NB4 (cell line): ENCODE data around the gene PVR.
"Not testable (repeated sequence)": the region's sequence is repeated elsewhere in the genome, so short reads cannot be mapped to it uniquely, and the experiment has no call there.

Experiments
- DNase-seq: peaks from one replicate; pipeline ENCODE4 v3.0.0; 2010; ENCODE audit warnings: low read depth
- H3K4me3 ChIP-seq: one replicate; pipeline ENCODE4 v1.5.1; 2011; ENCODE audit warnings: mild to moderate bottlenecking, low read depth, low read length, moderate library complexity
- MAX ChIP-seq: IDR thresholded peaks from 2 replicates; pipeline ENCODE4 v1.6.1; 2011; ENCODE audit warnings: low read depth, low read length
- MYC ChIP-seq: IDR thresholded peaks from 2 replicates; pipeline ENCODE4 v1.6.1; 2011; ENCODE audit warnings: low read depth, low read length
- POLR2A ChIP-seq: IDR thresholded peaks from 2 replicates; pipeline ENCODE4 v1.6.1; 2011; ENCODE audit warnings: mild to moderate bottlenecking; ENCODE audit not compliant: insufficient read length; ENCODE audit errors: extremely low read depth
- TF ChIP-seq, protein P1 (sequence below): IDR thresholded peaks from one replicate; pipeline ENCODE4 v1.5.1; 2012; ENCODE audit warnings: low read depth, low read length

Gene PVR

DNA sequence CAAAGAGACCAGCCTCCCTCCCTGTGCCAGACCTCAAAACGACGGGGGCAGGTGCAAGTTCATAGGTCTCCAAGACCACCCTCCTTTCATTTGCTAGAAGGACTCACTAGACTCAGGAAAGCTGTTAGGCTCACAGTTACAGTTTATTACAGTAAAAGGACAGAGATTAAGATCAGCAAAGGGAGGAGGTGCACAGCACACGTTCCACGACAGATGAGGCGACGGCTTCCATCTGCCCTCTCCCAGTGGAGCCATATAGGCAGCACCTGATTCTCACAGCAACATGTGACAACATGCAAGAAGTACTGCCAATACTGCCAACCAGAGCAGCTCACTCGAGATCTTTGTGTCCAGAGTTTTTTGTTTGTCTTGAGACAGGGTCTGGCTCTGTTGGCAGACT is 18.2 kb downstream of the PVR start:
- H3K4me3 ChIP-seq: no peak overlapping the region
- no peak for DNase-seq
- TF ChIP-seq POLR2A: no peak

- H3K4me3 ChIP-seq: no peak overlapping the region
- DNase-seq: no peak
- no peak for TF ChIP-seq MAX
- no peak for TF ChIP-seq POLR2A
- TF ChIP-seq, protein P1, sequence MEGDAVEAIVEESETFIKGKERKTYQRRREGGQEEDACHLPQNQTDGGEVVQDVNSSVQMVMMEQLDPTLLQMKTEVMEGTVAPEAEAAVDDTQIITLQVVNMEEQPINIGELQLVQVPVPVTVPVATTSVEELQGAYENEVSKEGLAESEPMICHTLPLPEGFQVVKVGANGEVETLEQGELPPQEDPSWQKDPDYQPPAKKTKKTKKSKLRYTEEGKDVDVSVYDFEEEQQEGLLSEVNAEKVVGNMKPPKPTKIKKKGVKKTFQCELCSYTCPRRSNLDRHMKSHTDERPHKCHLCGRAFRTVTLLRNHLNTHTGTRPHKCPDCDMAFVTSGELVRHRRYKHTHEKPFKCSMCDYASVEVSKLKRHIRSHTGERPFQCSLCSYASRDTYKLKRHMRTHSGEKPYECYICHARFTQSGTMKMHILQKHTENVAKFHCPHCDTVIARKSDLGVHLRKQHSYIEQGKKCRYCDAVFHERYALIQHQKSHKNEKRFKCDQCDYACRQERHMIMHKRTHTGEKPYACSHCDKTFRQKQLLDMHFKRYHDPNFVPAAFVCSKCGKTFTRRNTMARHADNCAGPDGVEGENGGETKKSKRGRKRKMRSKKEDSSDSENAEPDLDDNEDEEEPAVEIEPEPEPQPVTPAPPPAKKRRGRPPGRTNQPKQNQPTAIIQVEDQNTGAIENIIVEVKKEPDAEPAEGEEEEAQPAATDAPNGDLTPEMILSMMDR: no peak
- no peak for TF ChIP-seq MYC
Measured at GRCh38 chr19:44662691-44663385, 19.1 kb downstream of the PVR start.

- TF ChIP-seq, protein P1: no peak
- TF ChIP-seq MAX (no peak), POLR2A (no peak), MYC (no peak)
- no peak for DNase-seq
- no peak overlapping the region for H3K4me3 ChIP-seq
Measured at GRCh38 chr19:44663996-44664395, 20.3 kb downstream of the PVR start.

DNA sequence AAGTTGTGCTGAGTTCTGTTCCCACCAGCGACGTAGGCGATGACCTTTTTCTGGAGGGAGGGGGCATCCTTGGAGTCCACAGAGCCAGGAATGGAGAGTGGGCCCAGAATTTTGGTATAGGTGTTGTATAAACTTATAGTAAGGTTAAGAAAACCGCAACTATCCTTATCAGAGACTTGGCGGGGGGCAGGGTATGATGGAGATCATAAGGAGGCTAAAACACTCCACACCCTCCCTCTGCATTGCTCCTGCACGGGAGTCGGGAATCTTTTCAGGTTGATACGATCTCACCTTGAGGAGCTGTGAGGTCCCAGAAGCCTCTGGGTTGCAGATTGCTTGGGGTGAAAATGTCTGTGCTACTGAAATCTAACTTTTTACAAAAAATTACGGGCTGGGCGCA is 21.3 kb downstream of the PVR start:
- no peak for DNase-seq
- H3K4me3 ChIP-seq: no peak overlapping the region
- TF ChIP-seq, protein P1: no peak
- TF ChIP-seq MAX: no peak
- no peak for TF ChIP-seq MYC
- TF ChIP-seq POLR2A: no peak

DNA sequence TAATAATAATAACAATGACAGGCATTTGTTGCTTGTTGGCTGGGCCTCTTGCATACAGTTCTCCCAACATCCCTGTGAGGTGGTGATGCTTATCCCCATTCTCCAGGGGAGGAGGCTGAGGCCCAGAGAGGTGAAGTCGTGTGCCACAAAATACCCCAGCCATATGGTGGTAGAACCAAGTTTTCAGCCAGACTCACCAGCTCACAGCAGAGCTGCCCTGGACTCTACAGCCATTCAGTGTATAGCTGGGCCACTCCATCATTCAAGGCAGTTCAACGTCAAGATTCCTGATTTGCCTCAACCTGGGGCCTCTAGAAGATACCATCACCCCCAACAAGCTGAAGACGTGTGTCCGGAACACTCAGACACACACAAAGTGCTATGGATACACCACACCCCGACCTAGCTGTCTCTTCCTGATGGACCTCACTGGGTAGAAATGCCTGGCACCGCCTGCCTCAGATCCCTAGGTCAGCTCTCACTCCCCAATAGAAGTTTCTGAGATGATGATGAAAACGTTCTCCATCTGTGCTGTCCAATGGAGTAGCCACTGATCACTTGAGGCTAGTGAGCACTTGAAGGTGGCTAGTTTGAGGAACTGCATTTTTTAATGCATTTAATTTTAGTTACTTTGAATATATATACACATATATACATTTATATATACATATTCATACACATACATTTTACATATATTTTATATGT is 23.3 kb downstream of the PVR start:
- no peak overlapping the region for H3K4me3 ChIP-seq
- no peak for TF ChIP-seq MYC
- DNase-seq: peak; percentile 29

- H3K4me3 ChIP-seq: no peak overlapping the region
- TF ChIP-seq, protein P1: no peak
- TF ChIP-seq MYC: no peak
- no peak for TF ChIP-seq MAX
- no peak for TF ChIP-seq POLR2A
- DNase-seq: no peak
Measured at GRCh38 chr19:44668985-44669764, 25.5 kb downstream of the PVR start.

DNA sequence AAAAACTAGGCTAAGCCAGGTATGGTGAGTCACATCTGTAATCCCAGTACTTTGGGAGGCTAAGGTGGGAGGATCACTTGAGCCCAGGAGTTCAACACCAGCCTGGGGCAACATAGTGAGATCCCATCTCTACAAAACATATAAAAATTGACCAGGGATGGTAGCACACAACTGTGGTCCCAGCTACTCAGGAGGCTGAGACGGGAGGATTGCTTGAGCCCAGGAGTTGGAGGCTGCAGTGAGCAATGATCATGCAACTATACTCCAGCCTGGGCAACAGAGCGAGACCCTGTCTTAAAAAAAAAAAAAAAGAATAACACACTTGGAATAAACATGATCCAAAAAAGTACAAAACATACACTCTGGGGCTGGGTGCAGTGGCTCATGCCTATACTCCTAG is 26.3 kb downstream of the PVR start:
- not testable (repeated sequence) for DNase-seq, H3K4me3 ChIP-seq
